ENCODE data around the gene RPS6KL1. TPM values are rescaled to one million over a fixed set of nuclear protein-coding genes. Genes with fewer than 3 reads are reported as not detected.

Gene RPS6KL1
- total RNA-seq, 4 donors from 2014 or later = 0.83 to 1.7 (median 1.3) TPM

DNA sequence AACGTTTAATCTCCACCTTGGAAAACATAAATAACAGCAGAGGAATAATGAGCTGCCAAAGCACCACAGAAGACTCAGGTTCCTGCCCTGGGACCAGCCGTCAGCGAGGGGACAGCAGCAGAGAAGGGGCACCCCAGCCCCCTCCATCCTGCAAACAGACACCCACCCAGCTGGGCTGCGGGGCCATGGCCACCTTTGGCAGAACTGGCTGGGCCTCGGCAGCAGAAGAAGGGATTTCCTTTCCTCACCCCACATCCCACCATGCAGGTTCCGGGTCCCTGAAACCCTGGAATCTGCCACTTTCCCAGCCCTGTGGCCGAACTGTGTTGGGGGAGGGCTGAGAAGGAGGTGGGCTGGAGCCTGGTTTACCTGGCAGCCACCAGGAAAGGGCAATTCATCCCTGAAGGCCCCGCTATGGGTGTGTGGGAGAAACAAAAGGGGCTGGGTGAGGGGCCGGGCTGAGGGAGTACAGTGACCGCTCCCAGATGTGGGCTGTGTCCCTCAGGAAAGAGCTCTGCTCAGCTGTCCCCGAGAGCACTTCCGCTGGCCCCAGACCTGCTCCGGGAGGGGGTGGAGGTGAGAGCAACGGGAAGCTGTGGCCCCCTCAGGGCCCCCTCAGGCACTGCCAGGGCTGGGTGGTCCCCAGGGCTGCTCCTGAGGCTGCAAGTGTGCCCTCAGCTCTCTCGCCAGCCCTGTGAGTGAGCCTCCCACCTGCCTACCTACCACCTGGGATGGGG is 28.6 kb upstream of the RPS6KL1 start:
- intact Hi-C loops (cut with DNase I) = no loop called here
- DNase-seq = no peak
- TF ChIP-seq, protein P1, sequence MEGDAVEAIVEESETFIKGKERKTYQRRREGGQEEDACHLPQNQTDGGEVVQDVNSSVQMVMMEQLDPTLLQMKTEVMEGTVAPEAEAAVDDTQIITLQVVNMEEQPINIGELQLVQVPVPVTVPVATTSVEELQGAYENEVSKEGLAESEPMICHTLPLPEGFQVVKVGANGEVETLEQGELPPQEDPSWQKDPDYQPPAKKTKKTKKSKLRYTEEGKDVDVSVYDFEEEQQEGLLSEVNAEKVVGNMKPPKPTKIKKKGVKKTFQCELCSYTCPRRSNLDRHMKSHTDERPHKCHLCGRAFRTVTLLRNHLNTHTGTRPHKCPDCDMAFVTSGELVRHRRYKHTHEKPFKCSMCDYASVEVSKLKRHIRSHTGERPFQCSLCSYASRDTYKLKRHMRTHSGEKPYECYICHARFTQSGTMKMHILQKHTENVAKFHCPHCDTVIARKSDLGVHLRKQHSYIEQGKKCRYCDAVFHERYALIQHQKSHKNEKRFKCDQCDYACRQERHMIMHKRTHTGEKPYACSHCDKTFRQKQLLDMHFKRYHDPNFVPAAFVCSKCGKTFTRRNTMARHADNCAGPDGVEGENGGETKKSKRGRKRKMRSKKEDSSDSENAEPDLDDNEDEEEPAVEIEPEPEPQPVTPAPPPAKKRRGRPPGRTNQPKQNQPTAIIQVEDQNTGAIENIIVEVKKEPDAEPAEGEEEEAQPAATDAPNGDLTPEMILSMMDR (IDR thresholded peaks at IDR 0.05) = no peak
- no peak for TF ChIP-seq POLR2A (IDR thresholded peaks at IDR 0.05)
- peaks cover 0 to 7% (median 0%) of the 10 kb centered on the region in 3 donors for H3K36me3 ChIP-seq
- no peaks in the 10 kb centered on the region for H3K9me3 ChIP-seq
- H3K4me3 ChIP-seq = peak overlapping the region in 1 of 4 donors; percentile 53
- no peak overlapping the region for H3K27ac ChIP-seq
- 88 to 94% methylated on average over 6 to 7 of the region's 15 CpGs for WGBS, 2 donors
- no peaks in the 10 kb centered on the region for H3K27me3 ChIP-seq
- peaks cover 30 to 81% (median 41%) of the 10 kb centered on the region in 3 donors for H3K4me1 ChIP-seq

DNA sequence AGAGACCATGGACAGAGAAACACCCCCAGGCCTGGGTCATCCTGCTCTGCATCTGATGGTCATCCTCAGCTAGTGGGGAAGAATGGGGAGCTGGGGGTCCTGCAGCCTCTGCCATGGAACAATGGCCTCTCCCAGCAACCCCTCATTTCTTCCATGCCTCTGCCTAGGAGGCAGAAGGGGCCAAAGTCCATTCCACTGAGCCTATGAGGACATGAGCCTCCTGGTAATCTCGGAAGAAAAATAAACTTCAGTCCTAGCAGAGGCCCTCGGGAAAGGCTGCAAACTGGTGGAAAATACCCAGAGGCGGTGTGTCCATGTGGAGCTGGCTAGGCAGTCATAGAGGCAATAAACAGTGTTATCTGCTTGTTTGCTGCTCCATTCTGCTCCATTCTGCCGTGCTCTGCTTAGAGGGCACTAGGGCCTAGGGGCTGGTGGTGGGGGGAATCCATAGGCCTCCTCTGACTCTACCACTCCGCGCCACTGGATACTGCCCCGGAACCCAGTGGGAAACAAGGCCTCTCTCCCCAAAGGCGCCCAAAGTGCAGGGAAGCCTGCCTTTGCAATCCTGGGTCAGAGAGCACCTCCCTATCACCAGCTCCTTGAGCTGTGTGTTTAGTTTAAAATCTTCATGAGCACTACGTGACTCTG is 27.9 kb upstream of the RPS6KL1 start:
- H3K27ac ChIP-seq = no peak overlapping the region
- H3K4me3 ChIP-seq = peak overlapping the region in 1 of 4 donors; percentile 53
- WGBS, 2 donors = 70 to 83% methylated on average over 4 to 5 of the region's 9 CpGs
- peaks cover 37 to 85% (median 45%) of the 10 kb centered on the region in 3 donors for H3K4me1 ChIP-seq
- intact Hi-C loops (cut with DNase I) = no loop called here
- TF ChIP-seq, protein P1 (IDR thresholded peaks at IDR 0.05) = no peak
- no peak for TF ChIP-seq POLR2A (IDR thresholded peaks at IDR 0.05)
- no peaks in the 10 kb centered on the region for H3K27me3 ChIP-seq
- DNase-seq = no peak
- H3K9me3 ChIP-seq = no peaks in the 10 kb centered on the region
- peaks cover 0 to 7% (median 0%) of the 10 kb centered on the region in 3 donors for H3K36me3 ChIP-seq

DNA sequence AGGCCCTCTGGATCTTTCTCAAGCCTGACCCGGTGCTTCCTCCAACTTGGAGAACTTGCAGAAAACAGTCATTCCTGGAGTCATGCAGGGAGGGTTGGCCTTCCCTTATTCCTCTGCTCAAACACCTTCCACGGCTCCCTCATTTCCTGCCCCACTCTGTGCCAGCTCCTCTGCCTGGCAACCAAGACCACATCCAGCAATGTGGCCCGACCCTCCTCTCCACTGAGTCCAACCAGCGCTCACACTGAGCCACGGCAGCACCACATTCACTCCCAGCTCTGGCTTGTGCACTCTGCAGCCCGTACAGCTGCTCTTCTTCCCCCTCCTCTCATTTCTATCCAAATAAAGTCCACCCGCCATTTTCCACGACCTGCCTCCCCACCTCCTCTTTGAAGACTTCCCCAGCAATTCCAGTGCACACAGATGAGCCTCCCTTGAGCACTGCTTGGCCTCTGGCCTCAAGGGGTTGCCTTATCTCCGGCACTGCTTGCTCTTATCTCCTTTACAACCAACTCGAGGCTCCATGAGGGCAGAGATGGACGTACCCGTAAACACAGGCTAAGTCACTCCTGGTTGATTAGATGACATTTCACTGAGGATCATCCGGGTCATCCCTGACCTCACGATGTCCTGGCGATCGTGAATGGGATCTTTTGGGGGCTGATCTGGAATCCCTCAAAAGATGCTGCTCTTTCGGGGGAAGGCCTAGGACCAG is 27.0 kb upstream of the RPS6KL1 start:
- 77 to 85% methylated on average over 14 to 15 of the region's 17 CpGs for WGBS, 2 donors
- no peaks in the 10 kb centered on the region for H3K9me3 ChIP-seq
- H3K27me3 ChIP-seq = no peaks in the 10 kb centered on the region
- TF ChIP-seq, protein P1 (IDR thresholded peaks at IDR 0.05) = no peak
- no peak for TF ChIP-seq POLR2A (IDR thresholded peaks at IDR 0.05)
- H3K36me3 ChIP-seq = peaks cover 0 to 7% (median 0%) of the 10 kb centered on the region in 3 donors
- H3K4me3 ChIP-seq = no peak overlapping the region
- peaks cover 36 to 85% (median 43%) of the 10 kb centered on the region in 3 donors for H3K4me1 ChIP-seq
- no peak for DNase-seq
- intact Hi-C loops (cut with DNase I) = loop anchor here (5.0 kb wide), 1 partner anchor 132 kb away; no protein-coding TSS in a partner anchor
- H3K27ac ChIP-seq = no peak overlapping the region

DNA sequence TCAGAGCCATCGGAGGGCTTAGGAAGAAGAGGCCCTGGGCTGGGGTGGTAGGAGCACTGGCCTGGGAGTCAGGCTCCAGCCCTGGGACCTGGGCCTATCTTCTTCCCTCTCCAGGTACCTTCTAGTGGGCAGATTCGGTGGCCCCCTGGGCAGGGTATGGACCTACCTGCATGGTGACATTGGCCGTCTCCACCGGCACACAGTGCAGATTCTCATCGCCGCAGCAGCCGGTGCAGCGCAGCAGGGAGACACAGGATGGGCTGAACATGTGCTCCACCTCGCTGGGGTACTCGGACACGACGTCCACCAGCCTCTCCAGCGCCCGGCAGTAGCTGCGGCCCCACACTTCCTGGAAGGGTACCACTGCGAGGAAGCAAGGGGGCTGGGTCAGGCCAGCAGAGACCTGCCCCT is 26.1 kb upstream of the RPS6KL1 start:
- no peak for DNase-seq

More for the DNA sequence above, 26.1 kb upstream of the RPS6KL1 start:
- no peak overlapping the region for H3K4me3 ChIP-seq
- H3K36me3 ChIP-seq = peaks cover 0 to 7% (median 0%) of the 10 kb centered on the region in 3 donors
- intact Hi-C loops (cut with DNase I) = loop anchor here (5.0 kb wide), 1 partner anchor 133 kb away; no protein-coding TSS in a partner anchor
- no peaks in the 10 kb centered on the region for H3K9me3 ChIP-seq
- H3K4me1 ChIP-seq = peaks cover 28 to 77% (median 35%) of the 10 kb centered on the region in 3 donors
- no peaks in the 10 kb centered on the region for H3K27me3 ChIP-seq
- TF ChIP-seq, protein P1 (IDR thresholded peaks at IDR 0.05) = no peak
- TF ChIP-seq POLR2A (IDR thresholded peaks at IDR 0.05) = no peak
- H3K27ac ChIP-seq = peak overlapping the region in 3 of 4 donors; percentile 66 to 76 (median 71)
- 87 to 88% methylated on average over 5 to 6 of the region's 16 CpGs for WGBS, 2 donors

All from esophagus squamous epithelium (tissue), 5 donors.